HG03097 (cell line): ENCODE results near the gene PPARD.
"Not testable (repeated sequence)": the region's sequence is repeated elsewhere in the genome, so short reads cannot be mapped to it uniquely, and the experiment has no call there.

Experiments used
- ATAC-seq: cut with Tn5 transposase; IDR thresholded peaks from one replicate; pipeline ENCODE4 v1.9.1; 2021; ENCODE audit not compliant: unreplicated experiment, low FRiP score

The PPARD gene

GRCh38 chr6:35311390-35312075 lies 30.8 kb upstream of the PPARD start:
- ATAC-seq = no peak

- no peak for ATAC-seq
Observed at GRCh38 chr6:35312076-35312800, 30.1 kb upstream of the PPARD start.

GRCh38 chr6:35312807-35313206 lies 29.6 kb upstream of the PPARD start:
- ATAC-seq = no peak

GRCh38 chr6:35317483-35318195 lies 24.7 kb upstream of the PPARD start:
- no peak for ATAC-seq

- no peak for ATAC-seq
Observed at GRCh38 chr6:35318196-35319171, 23.9 kb upstream of the PPARD start.

GRCh38 chr6:35319346-35320030 lies 22.9 kb upstream of the PPARD start:
- ATAC-seq = no peak

GRCh38 chr6:35320031-35320410 lies 22.3 kb upstream of the PPARD start:
- ATAC-seq = no peak

- no peak for ATAC-seq
Observed at GRCh38 chr6:35321091-35321490, 21.3 kb upstream of the PPARD start.

GRCh38 chr6:35327349-35328027 lies 14.9 kb upstream of the PPARD start:
- ATAC-seq = peak; percentile 54

- no peak for ATAC-seq
Observed at GRCh38 chr6:35328108-35328723, 14.1 kb upstream of the PPARD start.

GRCh38 chr6:35328965-35329364 lies 13.4 kb upstream of the PPARD start:
- ATAC-seq = not testable (repeated sequence)

- no peak for ATAC-seq
Observed at GRCh38 chr6:35330541-35331119, 11.7 kb upstream of the PPARD start.

- not testable (repeated sequence) for ATAC-seq
Observed at GRCh38 chr6:35332074-35332887, 10.1 kb upstream of the PPARD start.

GRCh38 chr6:35341557-35341956 lies 801 bp upstream of the PPARD start:
- no peak for ATAC-seq

GRCh38 chr6:35343092-35343834 lies 905 bp downstream of the PPARD start:
- no peak for ATAC-seq

- no peak for ATAC-seq
Observed at GRCh38 chr6:35343835-35344550, 1.6 kb downstream of the PPARD start.
